Measurements from ENCODE around the gene LDLRAP1.

- TF ChIP-seq, protein P1, sequence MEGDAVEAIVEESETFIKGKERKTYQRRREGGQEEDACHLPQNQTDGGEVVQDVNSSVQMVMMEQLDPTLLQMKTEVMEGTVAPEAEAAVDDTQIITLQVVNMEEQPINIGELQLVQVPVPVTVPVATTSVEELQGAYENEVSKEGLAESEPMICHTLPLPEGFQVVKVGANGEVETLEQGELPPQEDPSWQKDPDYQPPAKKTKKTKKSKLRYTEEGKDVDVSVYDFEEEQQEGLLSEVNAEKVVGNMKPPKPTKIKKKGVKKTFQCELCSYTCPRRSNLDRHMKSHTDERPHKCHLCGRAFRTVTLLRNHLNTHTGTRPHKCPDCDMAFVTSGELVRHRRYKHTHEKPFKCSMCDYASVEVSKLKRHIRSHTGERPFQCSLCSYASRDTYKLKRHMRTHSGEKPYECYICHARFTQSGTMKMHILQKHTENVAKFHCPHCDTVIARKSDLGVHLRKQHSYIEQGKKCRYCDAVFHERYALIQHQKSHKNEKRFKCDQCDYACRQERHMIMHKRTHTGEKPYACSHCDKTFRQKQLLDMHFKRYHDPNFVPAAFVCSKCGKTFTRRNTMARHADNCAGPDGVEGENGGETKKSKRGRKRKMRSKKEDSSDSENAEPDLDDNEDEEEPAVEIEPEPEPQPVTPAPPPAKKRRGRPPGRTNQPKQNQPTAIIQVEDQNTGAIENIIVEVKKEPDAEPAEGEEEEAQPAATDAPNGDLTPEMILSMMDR (IDR thresholded peaks at IDR 0.05; ENCODE audit: low read length): no peak
- no peak for TF ChIP-seq EZH2 (IDR thresholded peaks at IDR 0.05; ENCODE audit: borderline replicate concordance, low read length)
Measured at GRCh38 chr1:25557543-25557942, 14.1 kb downstream of the LDLRAP1 start.
